ENCODE data around the gene COL8A2.

Gene COL8A2

GRCh38 chr1:36081926-36082485 lies 43.0 kb downstream of the COL8A2 start:
- no peaks in the 10 kb centered on the region for H3K36me3 Mint-ChIP-seq (ENCODE audit: low read depth)
- H3K9me3 Mint-ChIP-seq, result no peaks in the 10 kb centered on the region
- no peak for DNase-seq
- H3K4me3 Mint-ChIP-seq, result no peak overlapping the region
- no peak for TF ChIP-seq CTCF (IDR thresholded peaks at IDR 0.05)
- peaks cover 13% of the 10 kb centered on the region for H3K27me3 Mint-ChIP-seq (ENCODE audit: low read depth, poor library complexity)
- H3K27ac Mint-ChIP-seq, result no peak overlapping the region
- peaks cover 10% of the 10 kb centered on the region for H3K4me1 Mint-ChIP-seq

GRCh38 chr1:36080801-36081200 lies 44.2 kb downstream of the COL8A2 start:
- TF ChIP-seq CTCF (IDR thresholded peaks at IDR 0.05), result no peak
- H3K27ac Mint-ChIP-seq, result no peak overlapping the region
- peaks cover 8% of the 10 kb centered on the region for H3K4me1 Mint-ChIP-seq
- peaks cover 10% of the 10 kb centered on the region for H3K27me3 Mint-ChIP-seq (ENCODE audit: low read depth, poor library complexity)
- H3K9me3 Mint-ChIP-seq, result no peaks in the 10 kb centered on the region
- no peak for DNase-seq
- no peak overlapping the region for H3K4me3 Mint-ChIP-seq
- H3K36me3 Mint-ChIP-seq (ENCODE audit: low read depth), result no peaks in the 10 kb centered on the region

- Mint-ChIP-seq H3K4me3 (no peak overlapping the region), H3K27ac (no peak overlapping the region), H3K4me1 (peaks cover 8% of the 10 kb centered on the region), H3K36me3 (ENCODE audit: low read depth) (no peaks in the 10 kb centered on the region), H3K9me3 (no peaks in the 10 kb centered on the region), H3K27me3 (ENCODE audit: low read depth, poor library complexity) (peaks cover 10% of the 10 kb centered on the region)
- TF ChIP-seq CTCF (IDR thresholded peaks at IDR 0.05), result no peak
- DNase-seq, result no peak
These were observed 44.8 kb downstream of the COL8A2 start for GRCh38 chr1:36080236-36080635.

- Mint-ChIP-seq H3K27me3 (ENCODE audit: low read depth, poor library complexity) (peaks cover 2% of the 10 kb centered on the region), H3K4me3 (no peak overlapping the region), H3K9me3 (no peaks in the 10 kb centered on the region), H3K27ac (no peak overlapping the region), H3K36me3 (ENCODE audit: low read depth) (no peaks in the 10 kb centered on the region), H3K4me1 (no peaks in the 10 kb centered on the region)
- DNase-seq, result no peak
- no peak for TF ChIP-seq CTCF (IDR thresholded peaks at IDR 0.05)
These were observed 47.9 kb downstream of the COL8A2 start for GRCh38 chr1:36076979-36077573.

GRCh38 chr1:36070349-36070748 lies 54.7 kb downstream of the COL8A2 start:
- DNase-seq, result no peak
- H3K9me3 Mint-ChIP-seq, result no peaks in the 10 kb centered on the region
- no peak overlapping the region for H3K4me3 Mint-ChIP-seq
- no peak overlapping the region for H3K27ac Mint-ChIP-seq
- no peak for TF ChIP-seq CTCF (IDR thresholded peaks at IDR 0.05)
- no peaks in the 10 kb centered on the region for H3K36me3 Mint-ChIP-seq (ENCODE audit: low read depth)
- H3K27me3 Mint-ChIP-seq (ENCODE audit: low read depth, poor library complexity), result no peaks in the 10 kb centered on the region
- no peaks in the 10 kb centered on the region for H3K4me1 Mint-ChIP-seq

- H3K9me3 Mint-ChIP-seq, result no peaks in the 10 kb centered on the region
- no peak overlapping the region for H3K4me3 Mint-ChIP-seq
- H3K27me3 Mint-ChIP-seq (ENCODE audit: low read depth, poor library complexity), result no peaks in the 10 kb centered on the region
- H3K36me3 Mint-ChIP-seq (ENCODE audit: low read depth), result peaks cover 5% of the 10 kb centered on the region
- no peaks in the 10 kb centered on the region for H3K4me1 Mint-ChIP-seq
- H3K27ac Mint-ChIP-seq, result no peak overlapping the region
- TF ChIP-seq CTCF (IDR thresholded peaks at IDR 0.05), result no peak
- DNase-seq, result no peak
These were observed 56.2 kb downstream of the COL8A2 start for GRCh38 chr1:36068866-36069265.

Measured in nephron progenitor cell (in vitro differentiated cells).